GM23248 (cell line): ENCODE results near the gene HOXB9. TPM values are rescaled to one million over a fixed set of nuclear protein-coding genes. Genes with fewer than 3 reads are reported as not detected.

ENCODE experiments used
- DNase-seq: peaks from one replicate; pipeline ENCODE4 v3.0.0-alpha.2; 2015
- H2AFZ ChIP-seq: fragments of 200-600 bp; sonication (generic); 2 replicates; pipeline ENCODE4 v1.6.1; 2016; ENCODE audit warnings: antibody characterized with exemption
- H3F3A ChIP-seq: fragments of 200-600 bp; sonication (generic); 2 replicates; pipeline ENCODE4 v1.6.1; 2016; ENCODE audit warnings: mild to moderate bottlenecking, antibody characterized with exemption, mixed run types; ENCODE audit not compliant: insufficient read depth
- H3K27ac ChIP-seq: fragments of 200-600 bp; sonication (generic); 2 replicates; pipeline ENCODE4 v1.5.1; 2016; ENCODE audit warnings: mild to moderate bottlenecking
- H3K27me3 ChIP-seq: fragments of 200-600 bp; sonication (generic); replicated peaks from 2 replicates; pipeline ENCODE4 v1.6.1; 2016; ENCODE audit warnings: mild to moderate bottlenecking; ENCODE audit not compliant: insufficient read depth
- H3K36me3 ChIP-seq: fragments of 200-600 bp; sonication (generic); 2 replicates; pipeline ENCODE4 v1.6.1; 2016; ENCODE audit warnings: low read depth, mild to moderate bottlenecking
- H3K4me1 ChIP-seq: fragments of 200-600 bp; sonication (generic); 2 replicates; pipeline ENCODE4 v1.6.1; 2016; ENCODE audit warnings: mild to moderate bottlenecking; ENCODE audit not compliant: insufficient read depth
- H3K4me2 ChIP-seq: fragments of 200-600 bp; sonication (generic); one replicate; pipeline ENCODE4 v1.6.1; 2016; ENCODE audit warnings: mild to moderate bottlenecking; ENCODE audit not compliant: unreplicated experiment
- H3K4me3 ChIP-seq: fragments of 200-600 bp; sonication (generic); 2 replicates; pipeline ENCODE4 v1.5.1; 2016; ENCODE audit warnings: mild to moderate bottlenecking
- H3K79me2 ChIP-seq: fragments of 200-600 bp; sonication (generic); 2 replicates; pipeline ENCODE4 v1.6.1; 2016; ENCODE audit warnings: mild to moderate bottlenecking; ENCODE audit not compliant: insufficient read depth
- H3K9ac ChIP-seq: fragments of 200-600 bp; sonication (generic); 2 replicates; pipeline ENCODE4 v1.6.1; 2016; ENCODE audit warnings: mild to moderate bottlenecking
- H3K9me2 ChIP-seq: fragments of 200-600 bp; sonication (generic); 2 replicates; pipeline ENCODE4 v1.6.1; 2016; ENCODE audit warnings: mixed run types, mild to moderate bottlenecking, moderate library complexity; ENCODE audit not compliant: insufficient read depth
- H3K9me3 ChIP-seq: fragments of 200-600 bp; sonication (generic); one replicate; pipeline ENCODE4 v1.6.1; 2017; ENCODE audit warnings: low read depth
- H4K20me1 ChIP-seq: fragments of 200-600 bp; sonication (generic); 2 replicates; pipeline ENCODE4 v1.6.0; 2016; ENCODE audit not compliant: insufficient read depth
- EZH2 ChIP-seq: fragments of 200-600 bp; sonication (generic); IDR thresholded peaks from 2 replicates; pipeline ENCODE4 v1.6.1; 2018; ENCODE audit warnings: antibody characterized with exemption, mild to moderate bottlenecking; ENCODE audit not compliant: insufficient read depth, poor library complexity, severe bottlenecking
- EZH2phosphoT487 ChIP-seq: fragments of 200-600 bp; sonication (generic); IDR thresholded peaks from 2 replicates; pipeline ENCODE4 v1.6.1; 2018; ENCODE audit warnings: antibody characterized with exemption, moderate library complexity, mild to moderate bottlenecking, low read depth; ENCODE audit not compliant: insufficient read depth
- WGBS, 2 experiments: methylation state at CpG; one replicate each; pipeline ENCODE4 v1.1.6; 2015 to 2017; ENCODE audit warnings: low lambda C conversion rate in 2 of 2, low coverage in 1 of 2; ENCODE audit errors: missing lambda C conversion rate in 2 of 2; 5-methylcytosine and 5-hydroxymethylcytosine counted together
- in situ Hi-C: fragments of 300-500 bp; cut with MboI; formaldehyde crosslinking; loops from 2 replicates; pipeline ENCODE4 v1.15.0; 2020
- microRNA counts: library from miRNA; unstranded; fragments of <30 nt; microRNA quantifications from one replicate; lab custom pipeline; 2016
- microRNA-seq: library from miRNA; unstranded; fragments of <30 nt; microRNA quantifications from one replicate; pipeline ENCODE4, GENCODE V29; 2016; ENCODE audit warnings: borderline number of aligned reads
- polyA plus RNA-seq: library from polyadenylated mRNA; unstranded; fragments of >200 nt; fragmentation: Nextera tagmentation; extraction: Ambion mirVana; gene quantifications from 2 replicates; pipeline ENCODE4 v1.2.1, GENCODE V29; 2016
- small RNA-seq: library from RNA; depleted of rRNA; stranded (forward); fragments of <200 nt; gene quantifications from one replicate; pipeline ENCODE3, GENCODE V24; 2014; ENCODE audit warnings: low read depth, low replicate concordance
- total RNA-seq: library from RNA; depleted of rRNA; stranded (reverse); fragments of >200 nt; shearing (Covaris generic); gene quantifications from 2 replicates; pipeline ENCODE4 v1.2.3, GENCODE V29; 2014; rRNA removed

HOXB9 gene
- total and polyA plus RNA-seq, 2 experiments from 2014 or later, result not detected

- Histone ChIP-seq H3K9me3 (no peaks in the 10 kb centered on the region), H3K27ac (no peak overlapping the region), H3K27me3 (no peaks in the 10 kb centered on the region), H3K36me3 (no peaks in the 10 kb centered on the region), H3F3A (peaks cover 5% of the 10 kb centered on the region; the same call in 1 of the 2 replicates), H3K9ac (no peak overlapping the region), H3K9me2 (no peaks in the 10 kb centered on the region), H3K4me2 (no peak overlapping the region), H3K4me3 (no peak overlapping the region), H3K79me2 (peaks cover 64% of the 10 kb centered on the region), H3K4me1 (peaks cover 36% of the 10 kb centered on the region), H4K20me1 (no peaks in the 10 kb centered on the region), H2AFZ (no peak overlapping the region)
- in situ Hi-C loops, result no loop called here
- WGBS, 2 experiments, result 82 to 85% methylated on average over 8 of the region's 8 CpGs
- DNase-seq, result no peak
- TF ChIP-seq EZH2 (no peak), EZH2phosphoT487 (no peak)
These were observed 51.6 kb downstream of the HOXB9 start for GRCh38 chr17:48574505-48575065.

DNA sequence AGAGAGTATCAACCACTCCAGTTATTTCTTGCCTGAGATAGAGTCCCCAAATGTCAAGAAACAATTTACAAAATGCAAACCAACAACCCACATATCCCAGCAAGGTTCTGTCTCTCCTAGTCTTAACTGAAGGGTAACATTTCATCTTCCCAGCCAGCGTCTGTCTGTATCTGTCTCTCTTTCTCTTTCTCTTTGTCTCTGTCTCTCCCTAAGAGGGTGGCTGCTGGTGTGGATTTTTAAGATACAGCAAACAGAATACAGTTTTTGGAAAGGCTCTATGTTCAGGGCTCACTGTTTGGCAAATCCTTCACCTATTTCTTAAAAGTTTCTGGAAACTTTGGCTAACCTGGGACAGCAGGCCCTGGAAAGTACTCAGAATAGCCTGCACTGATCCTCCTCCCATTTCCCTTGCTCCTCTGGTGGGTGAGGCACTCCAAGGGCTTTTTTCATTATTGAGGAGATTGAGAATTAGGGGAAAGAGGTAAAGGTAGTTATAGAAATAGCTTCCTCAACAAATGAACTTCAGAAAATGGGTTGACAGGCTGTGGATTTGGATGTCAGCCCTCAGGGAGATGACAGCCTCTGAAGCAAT lies 54.2 kb downstream of the HOXB9 start:
- Histone ChIP-seq H3K36me3 (no peaks in the 10 kb centered on the region), H2AFZ (peak overlapping the region; percentile 65; the same call in 1 of the 2 replicates), H3F3A (peaks cover 5% of the 10 kb centered on the region; the same call in 1 of the 2 replicates), H3K4me3 (peak overlapping the region; percentile 62; the same call in 1 of the 2 replicates), H3K9ac (peak overlapping the region; percentile 72), H4K20me1 (no peaks in the 10 kb centered on the region), H3K9me2 (no peaks in the 10 kb centered on the region), H3K27me3 (no peaks in the 10 kb centered on the region), H3K79me2 (peaks cover 71% of the 10 kb centered on the region), H3K9me3 (no peaks in the 10 kb centered on the region), H3K4me1 (peaks cover 31% of the 10 kb centered on the region), H3K27ac (peak overlapping the region; percentile 48), H3K4me2 (peak overlapping the region; percentile 57)
- no peak for TF ChIP-seq EZH2phosphoT487
- no peak for TF ChIP-seq EZH2
- in situ Hi-C loops, result no loop called here
- no peak for DNase-seq
- 36 to 80% methylated on average over 1 of the region's 1 CpG for WGBS, 2 experiments

MicroRNAs encoded within 50 kb of the gene (microRNA counts, 767-probe panel; counts per million panel counts)
- 6,041 counts per million, percentile 92 among the panel's probes with 10 or more counts for microRNA hsa-miR-10a-5p (lab: Ali Mortazavi, UCI)

Small RNA genes within 50 kb of the gene (microRNA-seq; reads per million reads assigned to microRNA genes)
- gene MIR196A1, result not detected

Small RNA genes within 50 kb of the gene (small RNA-seq; reads per million reads assigned to genes)
- not detected for gene MIR196A1

Other genes with a start within 250 kb of the HOXB9 start
- not detected in 2 replicates for gene SKAP1, start 196.1 kb downstream of the HOXB9 start, total RNA-seq
- not detected in 2 replicates for gene SKAP1, start 196.1 kb downstream of the HOXB9 start, polyA plus RNA-seq
- not detected in 2 replicates for gene HOXB1, start 95.3 kb downstream of the HOXB9 start, total RNA-seq
- gene HOXB1, start 95.3 kb downstream of the HOXB9 start, polyA plus RNA-seq, result not detected in 2 replicates
- 9.6 and 12.1 TPM in 2 replicates for gene HOXB2, start 81.2 kb downstream of the HOXB9 start, total RNA-seq
- gene HOXB2, start 81.2 kb downstream of the HOXB9 start, polyA plus RNA-seq, result 25.3 and 27.4 TPM in 2 replicates
- gene HOXB4, start 48.0 kb downstream of the HOXB9 start, total RNA-seq, result 2.2 and 3.3 TPM in 2 replicates
- gene HOXB4, start 48.0 kb downstream of the HOXB9 start, polyA plus RNA-seq, result 0.54 and 1.2 TPM in 2 replicates
- 1.9 and 4.8 TPM in 2 replicates for gene HOXB3, start 36.1 kb downstream of the HOXB9 start, total RNA-seq
- gene HOXB3, start 36.1 kb downstream of the HOXB9 start, polyA plus RNA-seq, result 1.9 and 2.4 TPM in 2 replicates
- gene HOXB5, start 32.6 kb downstream of the HOXB9 start, total RNA-seq, result 0.22 TPM in 1 of 2 replicates, not detected in the other
- 1.3 and 2.0 TPM in 2 replicates for gene HOXB5, start 32.6 kb downstream of the HOXB9 start, polyA plus RNA-seq
- gene HOXB6, start 21.4 kb downstream of the HOXB9 start, total RNA-seq, result 3.8 and 7.5 TPM in 2 replicates
- 6.2 and 6.6 TPM in 2 replicates for gene HOXB6, start 21.4 kb downstream of the HOXB9 start, polyA plus RNA-seq
- 7.1 and 11.1 TPM in 2 replicates for gene HOXB7, start 15.3 kb downstream of the HOXB9 start, total RNA-seq
- gene HOXB7, start 15.3 kb downstream of the HOXB9 start, polyA plus RNA-seq, result 18.9 and 19.4 TPM in 2 replicates
- gene HOXB8, start 11.1 kb downstream of the HOXB9 start, total RNA-seq, result not detected in 2 replicates
- not detected in 2 replicates for gene HOXB8, start 11.1 kb downstream of the HOXB9 start, polyA plus RNA-seq
- not detected in 2 replicates for gene PRAC1, start 96.2 kb upstream of the HOXB9 start, total RNA-seq
- not detected in 2 replicates for gene PRAC1, start 96.2 kb upstream of the HOXB9 start, polyA plus RNA-seq
- gene PRAC2, start 96.8 kb upstream of the HOXB9 start, total RNA-seq, result not detected in 2 replicates
- gene PRAC2, start 96.8 kb upstream of the HOXB9 start, polyA plus RNA-seq, result not detected in 2 replicates
- not detected in 2 replicates for gene HOXB13, start 102.4 kb upstream of the HOXB9 start, total RNA-seq
- not detected in 2 replicates for gene HOXB13, start 102.4 kb upstream of the HOXB9 start, polyA plus RNA-seq
- not detected in 2 replicates for gene TTLL6, start 190.9 kb upstream of the HOXB9 start, total RNA-seq
- gene TTLL6, start 190.9 kb upstream of the HOXB9 start, polyA plus RNA-seq, result not detected in 2 replicates
- gene CALCOCO2, start 204.7 kb upstream of the HOXB9 start, total RNA-seq, result 40.9 and 60.6 TPM in 2 replicates
- 92.4 and 101 TPM in 2 replicates for gene CALCOCO2, start 204.7 kb upstream of the HOXB9 start, polyA plus RNA-seq